Gastrocnemius medialis (tissue), 4 donors: ENCODE results near the gene TCERG1L.

ENCODE experiments used
- CTCF ChIP-seq, 5 experiments: fragments of 450-650 bp in 3 of 5; fragments of 200-600 bp in 2 of 5; sonication (generic) in 2 of 5; IDR thresholded peaks in 4 of 5; conservative IDR thresholded peaks in 1 of 5; 1 replicate in 4 of 5; 2 replicates in 1 of 5; pipeline ENCODE4 v1.5.1; 2016 to 2019; ENCODE audit warnings: antibody characterized with exemption in 5 of 5, mild to moderate bottlenecking in 3 of 5, moderate library complexity in 3 of 5
- POLR2A ChIP-seq, 2 donors: fragments of 450-650 bp; IDR thresholded peaks; one replicate each; pipeline ENCODE4 v1.6.1; 2017; ENCODE audit warnings: antibody characterized with exemption in 2 of 2, mild to moderate bottlenecking in 2 of 2, moderate library complexity in 2 of 2

GRCh38 chr10:131187926-131188325 is 123.6 kb downstream of the TCERG1L start:
- TF ChIP-seq POLR2A (IDR thresholded peaks at IDR 0.05) (no peak), CTCF (IDR thresholded peaks at IDR 0.05 in 4 of 5, conservative IDR thresholded peaks at IDR 0.05 in 1 of 5) (no peak)
